K562 (cell line): ENCODE measurements around the gene PTGR1. TPM values are rescaled to one million over a fixed set of nuclear protein-coding genes. Genes with fewer than 3 reads are reported as not detected.

Experiments
- CBFA2T3 ChIP-seq: fragments of 450-650 bp; IDR thresholded peaks from 2 replicates; pipeline ENCODE4 v1.6.1; 2017
- DPF2 ChIP-seq: fragments of 450-650 bp; IDR thresholded peaks from 2 replicates; pipeline ENCODE4 v1.6.1; 2016
- MGA ChIP-seq: fragments of 450-650 bp; IDR thresholded peaks from 2 replicates; pipeline ENCODE4 v1.6.1; 2016; ENCODE audit warnings: mild to moderate bottlenecking, moderate library complexity
- RBM22 ChIP-seq: fragments of 200-400 bp; formaldehyde crosslinking; IDR thresholded peaks from 2 replicates; pipeline ENCODE4 v1.6.1; 2018; ENCODE audit warnings: low read length, low read depth; ENCODE audit not compliant: poor library complexity, severe bottlenecking
- YY1 ChIP-seq, 3 experiments: IDR thresholded peaks; 2 replicates each; pipeline ENCODE4 v1.6.1; 2011; ENCODE audit warnings: low read length in 2 of 3, mild to moderate bottlenecking in 2 of 3, moderate library complexity in 2 of 3, borderline replicate concordance in 1 of 3, control low read depth in 1 of 3, low read depth in 1 of 3; ENCODE audit not compliant: insufficient read depth in 3 of 3, insufficient replicate concordance in 2 of 3, control insufficient read depth in 1 of 3, insufficient read length in 1 of 3; ENCODE audit errors: extremely low read depth in 1 of 3
- polyA plus RNA-seq, 8 experiments: library from polyadenylated mRNA; depleted of rRNA in 4 of 8; stranded (reverse) in 5 of 8; unstranded in 3 of 8; fragments of >200 nt; fragmentation: Nextera tagmentation in 2 of 8; fragmentation: Illumina TruSeq in 1 of 8; extraction: Ambion mirVana in 2 of 8; extraction: Trizol in 1 of 8; gene quantifications; 2 replicates each; pipeline versions ENCODE4 v1.2.1 to v1.2.3, GENCODE V29; 2011 to 2014; ENCODE audit warnings: inconsistent platforms in 1 of 8, missing spikeins in 1 of 8
- total RNA-seq, 7 experiments: library from RNA; depleted of rRNA in 6 of 7; stranded (reverse); fragments of >200 nt in 6 of 7; fragmentation: Illumina TruSeq in 2 of 7; extraction: Trizol in 2 of 7; gene quantifications; 2 replicates each; pipeline versions ENCODE4 v1.2.1 to v1.2.3, GENCODE V29; 2011 to 2021; ENCODE audit warnings: low replicate concordance in 1 of 7
- TF ChIP-seq, protein P1 (sequence below), 2 experiments: IDR thresholded peaks in 1 of 2; conservative IDR thresholded peaks in 1 of 2; 2 replicates each; pipeline ENCODE4 v1.6.1; 2016; ENCODE audit warnings: low read depth in 2 of 2, mild to moderate bottlenecking in 1 of 2, missing compliant biosample characterization in 1 of 2, missing genetic modification characterization in 1 of 2, moderate library complexity in 1 of 2
- TF ChIP-seq, protein P2 (sequence below), 3 experiments: IDR thresholded peaks in 2 of 3; conservative IDR thresholded peaks in 1 of 3; 2 replicates each; pipeline ENCODE4 v1.5.1; 2011 to 2012; ENCODE audit warnings: low read length in 3 of 3, mild to moderate bottlenecking in 3 of 3, control low read depth in 2 of 3, improper control_type of control experiment in 1 of 3, inconsistent platforms in 1 of 3, low read depth in 1 of 3, mixed read lengths in 1 of 3, moderate library complexity in 1 of 3; ENCODE audit not compliant: insufficient read depth in 2 of 3

The PTGR1 gene
- total and polyA plus RNA-seq, 9 of the 15 experiments (the other 6 are each of a cell fraction or from before 2014, with no cell fraction given), result 0.22 TPM; not detected in 8

DNA sequence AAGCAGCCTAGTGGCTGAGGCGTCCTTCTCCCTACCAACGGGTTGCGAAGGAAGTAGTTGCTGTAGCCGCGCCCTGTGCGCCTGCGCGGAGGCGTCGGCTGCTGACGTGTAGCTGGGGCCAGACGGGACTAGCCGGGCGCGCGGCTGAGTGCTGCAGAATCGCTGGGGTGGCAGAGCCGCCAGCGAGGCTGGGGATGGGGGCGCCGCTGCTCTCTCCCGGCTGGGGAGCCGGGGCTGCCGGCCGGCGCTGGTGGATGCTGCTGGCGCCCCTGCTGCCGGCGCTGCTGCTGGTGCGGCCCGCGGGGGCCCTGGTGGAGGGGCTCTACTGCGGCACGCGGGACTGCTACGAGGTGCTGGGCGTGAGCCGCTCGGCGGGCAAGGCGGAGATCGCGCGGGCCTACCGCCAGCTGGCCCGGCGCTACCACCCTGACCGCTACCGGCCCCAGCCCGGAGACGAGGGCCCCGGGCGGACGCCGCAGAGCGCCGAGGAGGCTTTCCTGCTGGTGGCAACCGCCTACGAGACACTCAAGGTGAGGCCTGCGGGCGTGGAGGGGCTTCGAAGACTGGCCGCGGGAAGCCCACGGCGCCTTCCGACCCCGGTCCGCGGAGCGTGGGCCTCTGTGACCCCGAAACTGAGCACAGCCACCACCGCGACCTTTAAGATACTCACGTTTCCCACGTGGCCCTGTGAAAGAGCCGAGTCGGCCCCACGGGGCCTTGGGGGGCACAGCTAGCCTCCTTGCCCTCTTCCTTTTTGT lies 31.9 kb upstream of the PTGR1 start, which contains the start of gene DNAJC25 (continued):
- peak; percentile 10; the same call in 1 of the 2 replicates for TF ChIP-seq MGA
- TF ChIP-seq, protein P1, sequence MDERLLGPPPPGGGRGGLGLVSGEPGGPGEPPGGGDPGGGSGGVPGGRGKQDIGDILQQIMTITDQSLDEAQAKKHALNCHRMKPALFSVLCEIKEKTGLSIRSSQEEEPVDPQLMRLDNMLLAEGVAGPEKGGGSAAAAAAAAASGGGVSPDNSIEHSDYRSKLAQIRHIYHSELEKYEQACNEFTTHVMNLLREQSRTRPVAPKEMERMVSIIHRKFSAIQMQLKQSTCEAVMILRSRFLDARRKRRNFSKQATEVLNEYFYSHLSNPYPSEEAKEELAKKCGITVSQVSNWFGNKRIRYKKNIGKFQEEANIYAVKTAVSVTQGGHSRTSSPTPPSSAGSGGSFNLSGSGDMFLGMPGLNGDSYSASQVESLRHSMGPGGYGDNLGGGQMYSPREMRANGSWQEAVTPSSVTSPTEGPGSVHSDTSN (CRISPR knock-in tag; IDR thresholded peaks at IDR 0.05; ENCODE audit: low read depth), result no peak
- TF ChIP-seq, protein P1 (tag; conservative IDR thresholded peaks at IDR 0.05; ENCODE audit: low read depth), result no peak
- TF ChIP-seq, protein P2, sequence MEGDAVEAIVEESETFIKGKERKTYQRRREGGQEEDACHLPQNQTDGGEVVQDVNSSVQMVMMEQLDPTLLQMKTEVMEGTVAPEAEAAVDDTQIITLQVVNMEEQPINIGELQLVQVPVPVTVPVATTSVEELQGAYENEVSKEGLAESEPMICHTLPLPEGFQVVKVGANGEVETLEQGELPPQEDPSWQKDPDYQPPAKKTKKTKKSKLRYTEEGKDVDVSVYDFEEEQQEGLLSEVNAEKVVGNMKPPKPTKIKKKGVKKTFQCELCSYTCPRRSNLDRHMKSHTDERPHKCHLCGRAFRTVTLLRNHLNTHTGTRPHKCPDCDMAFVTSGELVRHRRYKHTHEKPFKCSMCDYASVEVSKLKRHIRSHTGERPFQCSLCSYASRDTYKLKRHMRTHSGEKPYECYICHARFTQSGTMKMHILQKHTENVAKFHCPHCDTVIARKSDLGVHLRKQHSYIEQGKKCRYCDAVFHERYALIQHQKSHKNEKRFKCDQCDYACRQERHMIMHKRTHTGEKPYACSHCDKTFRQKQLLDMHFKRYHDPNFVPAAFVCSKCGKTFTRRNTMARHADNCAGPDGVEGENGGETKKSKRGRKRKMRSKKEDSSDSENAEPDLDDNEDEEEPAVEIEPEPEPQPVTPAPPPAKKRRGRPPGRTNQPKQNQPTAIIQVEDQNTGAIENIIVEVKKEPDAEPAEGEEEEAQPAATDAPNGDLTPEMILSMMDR (IDR thresholded peaks at IDR 0.05 in 2 of 3, conservative IDR thresholded peaks at IDR 0.05 in 1 of 3; ENCODE audit: insufficient read depth in 2 of 3, low read depth in 1 of 3, low read length in 3 of 3), result no peak
- TF ChIP-seq YY1 (IDR thresholded peaks at IDR 0.05; ENCODE audit: borderline replicate concordance in 1 of 3, control insufficient read depth in 1 of 3, extremely low read depth in 1 of 3, insufficient read depth in 3 of 3, insufficient read length in 1 of 3, insufficient replicate concordance in 2 of 3, low read depth in 1 of 3, low read length in 2 of 3), result peak in 2 of 3 experiments; percentile 61 to 70
- TF ChIP-seq DPF2, result no peak
- peak; percentile 77 for TF ChIP-seq RBM22
- TF ChIP-seq CBFA2T3, result no peak
